Skin epidermis (tissue), 12 donors: ENCODE data around the gene VSTM2L.
A peak's percentile ranks its signal among the peaks of the same experiment; 100 is the strongest.
"Not testable (repeated sequence)": the region's sequence is repeated elsewhere in the genome, so short reads cannot be mapped to it uniquely, and the experiment has no call there.

Experiments
- H3K27ac ChIP-seq, 21 experiments: fragments of 200-600 bp; sonication (generic) in 11 of 21; one replicate each; pipeline ENCODE4 v1.5.0; 2020; ENCODE audit warnings: mild to moderate bottlenecking in 3 of 21, inconsistent platforms in 2 of 21, moderate library complexity in 2 of 21
- H3K4me3 ChIP-seq, 7 experiments: fragments of 200-600 bp; sonication (generic) in 2 of 7; one replicate each; pipeline ENCODE4 v1.5.0; 2020; ENCODE audit warnings: inconsistent platforms in 2 of 7, mild to moderate bottlenecking in 2 of 7, moderate library complexity in 1 of 7

Gene VSTM2L

GRCh38 chr20:37902504-37903313, at the start of gene VSTM2L:
Gene VSTM2L (plus strand): TSS chr20:37903127. CDS start chr20:37903351, 224 bp downstream.
- Histone ChIP-seq H3K4me3 (peak within 1 kb of the TSS in 6 of 7 experiments; percentile 10 to 29 (median 20)), H3K27ac (no peak within 1 kb of the TSS)

- Histone ChIP-seq H3K4me3 (no peak overlapping the region), H3K27ac (no peak overlapping the region)
These were observed 49.0 kb upstream of the VSTM2L start for GRCh38 chr20:37853823-37854375.

- H3K4me3 ChIP-seq, H3K27ac ChIP-seq: not testable (repeated sequence)
These were observed 46.9 kb upstream of the VSTM2L start for GRCh38 chr20:37856034-37856433.

GRCh38 chr20:37856932-37857660, 45.8 kb upstream of the VSTM2L start:
- no peak overlapping the region for H3K4me3 ChIP-seq
- H3K27ac ChIP-seq: no peak overlapping the region

- no peak overlapping the region for H3K27ac ChIP-seq
- no peak overlapping the region for H3K4me3 ChIP-seq
These were observed 43.3 kb upstream of the VSTM2L start for GRCh38 chr20:37859406-37860171.

- no peak overlapping the region for H3K4me3 ChIP-seq
- H3K27ac ChIP-seq: no peak overlapping the region
These were observed 39.6 kb upstream of the VSTM2L start for GRCh38 chr20:37863289-37863688.

DNA sequence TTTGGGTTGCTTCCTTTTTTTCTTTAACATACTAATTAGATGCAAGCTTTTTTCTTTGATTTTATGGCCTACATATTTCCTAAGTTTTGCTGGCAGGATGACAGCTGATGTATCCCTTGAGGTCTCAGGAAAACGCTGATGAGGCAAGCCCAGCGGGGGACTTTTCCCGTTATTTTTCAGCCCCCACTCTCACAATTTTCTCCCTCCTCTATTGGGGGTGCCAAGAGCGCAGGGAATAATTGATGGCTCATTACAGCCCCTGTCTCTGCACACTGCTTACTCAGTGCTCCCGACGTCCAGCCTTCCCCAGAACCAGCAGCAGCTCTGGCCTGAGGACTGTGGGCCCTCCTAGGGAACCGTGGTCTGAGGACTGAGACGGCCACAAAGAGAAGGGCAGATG, 38.6 kb upstream of the VSTM2L start:
- Histone ChIP-seq H3K4me3 (no peak overlapping the region), H3K27ac (no peak overlapping the region)

- no peak overlapping the region for H3K27ac ChIP-seq
These were observed 36.9 kb upstream of the VSTM2L start for GRCh38 chr20:37866051-37866450.

DNA sequence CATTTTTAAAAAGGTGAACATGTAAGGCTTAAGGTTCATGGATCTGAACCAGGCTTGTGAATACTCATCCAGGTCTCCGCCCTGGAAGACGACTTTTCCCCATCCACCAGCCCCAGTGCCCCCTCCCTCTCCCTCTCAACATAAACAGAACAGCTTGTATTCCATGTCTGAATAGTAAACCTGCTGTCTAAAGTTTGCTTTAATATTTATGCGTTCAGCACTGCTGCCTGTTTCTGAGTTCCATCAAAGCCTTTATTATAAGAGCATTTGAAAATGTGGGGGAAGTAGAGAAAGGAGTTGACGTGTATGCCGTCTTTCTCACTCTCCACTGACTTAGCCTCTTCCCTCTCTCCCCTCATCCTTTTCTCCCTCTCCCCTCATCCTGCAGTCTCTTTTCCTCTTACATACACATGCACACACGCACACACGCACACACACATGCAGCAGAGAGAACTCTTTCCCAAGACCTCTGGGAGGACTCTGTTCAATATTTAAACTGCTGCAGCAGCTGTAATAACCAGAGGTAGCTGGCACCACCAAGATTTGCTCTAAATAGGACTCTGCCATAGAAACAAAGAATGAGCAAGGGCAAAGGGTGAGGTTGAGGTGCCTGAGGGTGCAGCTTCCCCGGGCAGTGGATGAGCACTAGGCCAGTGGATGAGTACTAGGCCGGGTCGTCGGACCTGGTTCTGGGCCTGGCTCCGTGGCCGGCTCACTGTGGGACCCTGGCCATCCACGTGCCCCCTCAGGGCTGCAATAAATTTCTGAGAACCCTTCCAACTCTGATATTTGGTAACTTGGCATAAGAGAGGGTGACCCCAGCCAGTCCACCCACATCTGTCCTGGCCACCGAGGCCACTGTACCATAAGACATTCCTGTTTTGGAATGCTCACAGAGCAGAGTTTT, 35.4 kb upstream of the VSTM2L start:
- H3K4me3 ChIP-seq: no peak overlapping the region
- no peak overlapping the region for H3K27ac ChIP-seq

More at GRCh38 chr20:37866051-37866450, 36.9 kb upstream of the VSTM2L start:
- no peak overlapping the region for H3K4me3 ChIP-seq

- Histone ChIP-seq H3K4me3 (no peak overlapping the region), H3K27ac (no peak overlapping the region)
These were observed 34.0 kb upstream of the VSTM2L start for GRCh38 chr20:37868851-37869333.

GRCh38 chr20:37869334-37869861, 33.5 kb upstream of the VSTM2L start:
- Histone ChIP-seq H3K4me3 (no peak overlapping the region), H3K27ac (no peak overlapping the region)

- H3K4me3 ChIP-seq: no peak overlapping the region
- H3K27ac ChIP-seq: no peak overlapping the region
These were observed 32.6 kb upstream of the VSTM2L start for GRCh38 chr20:37870294-37870693.

DNA sequence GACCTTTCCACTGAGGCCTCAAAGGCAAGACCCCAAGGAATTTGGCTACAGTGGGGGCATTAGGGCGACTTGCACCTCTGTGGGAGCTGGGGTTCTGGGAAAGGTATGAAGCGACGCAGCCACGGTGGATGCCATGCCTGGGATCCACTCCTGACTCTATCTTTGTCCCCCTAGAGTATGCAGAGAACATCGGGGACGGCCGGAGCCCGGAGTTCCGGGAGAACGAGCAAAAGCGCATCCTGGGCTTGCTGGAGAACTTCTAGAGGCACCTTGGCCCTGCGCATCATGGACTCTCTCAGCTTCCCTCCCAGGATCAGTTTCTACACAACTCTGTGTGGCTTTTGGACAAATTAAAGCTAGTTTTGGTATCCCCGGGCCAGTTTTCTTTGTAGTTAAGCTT, 31.2 kb upstream of the VSTM2L start:
- H3K4me3 ChIP-seq: no peak overlapping the region

DNA sequence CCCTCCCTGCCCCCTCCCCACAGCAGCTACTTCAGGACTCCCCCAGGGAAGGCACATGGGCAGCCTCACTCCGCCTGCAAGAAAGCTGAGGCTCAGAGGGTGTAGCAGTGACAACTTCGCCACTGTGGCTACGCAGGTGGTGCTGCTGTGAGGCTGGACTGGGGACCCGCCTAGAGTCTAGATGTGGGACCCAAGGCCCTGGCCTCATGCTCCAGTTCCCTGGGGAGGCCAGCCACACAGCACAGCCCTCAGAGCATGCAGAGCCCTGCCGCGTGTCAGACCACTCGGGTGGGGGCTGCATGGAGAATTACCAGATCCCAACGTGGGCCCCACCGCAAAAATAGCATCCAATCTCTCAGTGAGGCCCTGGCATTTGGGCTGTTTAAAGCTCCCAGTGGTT, 30.8 kb upstream of the VSTM2L start:
- Histone ChIP-seq H3K27ac (no peak overlapping the region), H3K4me3 (no peak overlapping the region)

More for the DNA sequence above, 31.2 kb upstream of the VSTM2L start:
- H3K27ac ChIP-seq: no peak overlapping the region

DNA sequence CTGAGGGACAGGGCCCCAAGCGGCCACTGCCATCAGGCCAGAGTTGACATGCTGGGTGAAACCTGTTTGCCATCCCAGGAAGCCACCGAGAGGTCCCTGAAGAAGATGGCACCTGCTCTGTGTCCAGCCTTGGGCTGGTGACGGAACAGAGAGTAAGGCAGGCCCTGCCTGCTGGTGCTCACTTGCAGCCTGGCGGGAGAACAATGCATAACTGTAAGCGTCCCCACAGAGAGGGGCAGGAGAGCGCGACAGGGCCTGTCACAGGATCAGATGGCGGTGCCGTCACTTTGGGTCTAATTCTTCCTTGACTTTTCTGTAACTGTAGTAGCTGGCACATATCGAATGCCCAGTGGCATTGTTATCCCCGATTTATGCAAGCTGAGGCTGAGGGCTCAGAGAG, 29.0 kb upstream of the VSTM2L start:
- Histone ChIP-seq H3K27ac (no peak overlapping the region), H3K4me3 (no peak overlapping the region)

GRCh38 chr20:37875460-37876175, 27.3 kb upstream of the VSTM2L start:
- Histone ChIP-seq H3K4me3 (no peak overlapping the region), H3K27ac (no peak overlapping the region)

DNA sequence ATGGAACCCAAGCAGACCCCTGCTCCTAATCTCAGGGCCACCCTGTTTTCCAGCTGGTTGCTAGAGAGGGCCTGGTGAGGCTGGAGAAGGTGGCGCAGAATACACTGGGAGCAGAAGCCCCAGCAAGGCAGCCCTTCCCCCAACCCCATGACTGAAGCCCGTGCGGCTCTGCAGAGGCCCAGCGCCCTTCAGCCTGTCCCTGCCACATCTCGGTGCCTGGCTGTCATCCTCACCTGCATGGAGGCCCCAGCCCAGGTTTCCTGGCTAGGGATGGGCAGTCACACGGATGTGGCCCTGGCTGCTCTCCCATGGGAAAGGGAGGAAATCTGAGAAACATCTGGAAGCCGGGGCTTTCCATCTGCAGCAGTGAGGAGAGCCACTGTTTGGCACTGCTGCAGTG, 26.1 kb upstream of the VSTM2L start:
- Histone ChIP-seq H3K27ac (no peak overlapping the region), H3K4me3 (no peak overlapping the region)
